Fibroblast of mammary gland (primary cell): ENCODE measurements around the gene CMIP.

ENCODE experiments used
- DNase-seq: peaks from one replicate; pipeline ENCODE4 v3.0.0-alpha.2; 2010; ENCODE audit warnings: low read depth
- H3K4me3 ChIP-seq: 2 replicates; pipeline ENCODE4 v1.5.1; 2011; ENCODE audit warnings: low read depth, mild to moderate bottlenecking, low read length, moderate library complexity; ENCODE audit not compliant: control insufficient read depth
- CTCF ChIP-seq: conservative IDR thresholded peaks from 2 replicates; pipeline ENCODE4 v1.5.1; 2011; ENCODE audit warnings: low read depth, low read length, inconsistent platforms; ENCODE audit not compliant: control insufficient read depth, insufficient read depth

CMIP gene

GRCh38 chr16:81586977-81587625, 142.5 kb downstream of the CMIP start:
- no peak overlapping the region for H3K4me3 ChIP-seq
- TF ChIP-seq CTCF, result no peak
- DNase-seq, result no peak

GRCh38 chr16:81587626-81588160, 143.1 kb downstream of the CMIP start:
- H3K4me3 ChIP-seq, result no peak overlapping the region
- no peak for DNase-seq
- no peak for TF ChIP-seq CTCF

- TF ChIP-seq CTCF, result no peak
- DNase-seq, result no peak
- no peak overlapping the region for H3K4me3 ChIP-seq
Observed at GRCh38 chr16:81588326-81589081, 143.9 kb downstream of the CMIP start.

- no peak for TF ChIP-seq CTCF
Observed at GRCh38 chr16:81589975-81590650, 145.5 kb downstream of the CMIP start.

GRCh38 chr16:81590714-81591544, 146.3 kb downstream of the CMIP start:
- no peak for TF ChIP-seq CTCF
- H3K4me3 ChIP-seq, result no peak overlapping the region

More at GRCh38 chr16:81589975-81590650, 145.5 kb downstream of the CMIP start:
- no peak overlapping the region for H3K4me3 ChIP-seq
- DNase-seq, result no peak

GRCh38 chr16:81591545-81591870, 146.9 kb downstream of the CMIP start:
- H3K4me3 ChIP-seq, result no peak overlapping the region
- DNase-seq, result no peak
- TF ChIP-seq CTCF, result no peak

More at GRCh38 chr16:81590714-81591544, 146.3 kb downstream of the CMIP start:
- DNase-seq, result no peak
